Measurements from ENCODE around the gene SH2D3C.

The SH2D3C gene

DNA sequence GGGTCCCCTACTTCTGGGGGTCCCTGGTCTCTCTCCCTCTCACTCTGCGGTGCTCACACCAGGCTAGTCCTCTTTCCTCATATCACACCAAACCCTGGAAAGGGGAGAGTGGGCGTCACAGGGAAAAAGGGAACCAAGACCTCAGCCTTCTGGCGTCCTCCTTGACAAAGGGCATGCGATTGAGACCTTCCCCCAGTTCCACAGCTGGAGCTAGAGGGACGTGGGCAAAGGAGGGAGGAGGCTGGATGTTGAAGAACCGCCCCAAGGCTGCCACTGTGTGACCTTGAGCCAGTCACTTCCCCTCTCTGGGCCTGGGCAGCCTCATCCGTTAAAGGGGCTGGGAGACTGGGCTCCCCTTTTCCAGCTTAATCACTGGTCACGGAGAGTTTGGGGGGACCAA lies 24.8 kb downstream of the SH2D3C start:
- no peaks in the 10 kb centered on the region for H3K9me3 ChIP-seq (ENCODE audit: control insufficient read depth, insufficient read depth, low read length)
- H3K9me2 ChIP-seq (replicated peaks; ENCODE audit: control insufficient read depth, low read length), result no peaks in the 10 kb centered on the region
- H4K20me1 ChIP-seq (ENCODE audit: control insufficient read depth, insufficient read depth, low read depth, low read length), result no peaks in the 10 kb centered on the region
- no peak overlapping the region for H3K4me3 ChIP-seq (ENCODE audit: low read length)
- H3K27me3 ChIP-seq (ENCODE audit: control insufficient read depth, low read length), result no peaks in the 10 kb centered on the region
- no peaks in the 10 kb centered on the region for H3F3A ChIP-seq (ENCODE audit: control insufficient read depth, insufficient read depth)
- peaks cover 24% of the 10 kb centered on the region for H3K36me3 ChIP-seq (ENCODE audit: control insufficient read depth, low read length)
- no peaks in the 10 kb centered on the region for H3K4me1 ChIP-seq (ENCODE audit: control insufficient read depth, low read length)
- H3K79me2 ChIP-seq (ENCODE audit: control insufficient read depth, low read length), result no peaks in the 10 kb centered on the region
- TF ChIP-seq, protein P1, sequence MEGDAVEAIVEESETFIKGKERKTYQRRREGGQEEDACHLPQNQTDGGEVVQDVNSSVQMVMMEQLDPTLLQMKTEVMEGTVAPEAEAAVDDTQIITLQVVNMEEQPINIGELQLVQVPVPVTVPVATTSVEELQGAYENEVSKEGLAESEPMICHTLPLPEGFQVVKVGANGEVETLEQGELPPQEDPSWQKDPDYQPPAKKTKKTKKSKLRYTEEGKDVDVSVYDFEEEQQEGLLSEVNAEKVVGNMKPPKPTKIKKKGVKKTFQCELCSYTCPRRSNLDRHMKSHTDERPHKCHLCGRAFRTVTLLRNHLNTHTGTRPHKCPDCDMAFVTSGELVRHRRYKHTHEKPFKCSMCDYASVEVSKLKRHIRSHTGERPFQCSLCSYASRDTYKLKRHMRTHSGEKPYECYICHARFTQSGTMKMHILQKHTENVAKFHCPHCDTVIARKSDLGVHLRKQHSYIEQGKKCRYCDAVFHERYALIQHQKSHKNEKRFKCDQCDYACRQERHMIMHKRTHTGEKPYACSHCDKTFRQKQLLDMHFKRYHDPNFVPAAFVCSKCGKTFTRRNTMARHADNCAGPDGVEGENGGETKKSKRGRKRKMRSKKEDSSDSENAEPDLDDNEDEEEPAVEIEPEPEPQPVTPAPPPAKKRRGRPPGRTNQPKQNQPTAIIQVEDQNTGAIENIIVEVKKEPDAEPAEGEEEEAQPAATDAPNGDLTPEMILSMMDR (IDR thresholded peaks at IDR 0.05; ENCODE audit: low read depth, low read length, poor library complexity, severe bottlenecking), result no peak
- no peak for TF ChIP-seq EZH2phosphoT487 (IDR thresholded peaks at IDR 0.05; ENCODE audit: borderline replicate concordance, low read length)
- no peak overlapping the region for H3K4me2 ChIP-seq (ENCODE audit: low read length)
- no peak overlapping the region for H3K27ac ChIP-seq (ENCODE audit: low read depth, low read length)

DNA sequence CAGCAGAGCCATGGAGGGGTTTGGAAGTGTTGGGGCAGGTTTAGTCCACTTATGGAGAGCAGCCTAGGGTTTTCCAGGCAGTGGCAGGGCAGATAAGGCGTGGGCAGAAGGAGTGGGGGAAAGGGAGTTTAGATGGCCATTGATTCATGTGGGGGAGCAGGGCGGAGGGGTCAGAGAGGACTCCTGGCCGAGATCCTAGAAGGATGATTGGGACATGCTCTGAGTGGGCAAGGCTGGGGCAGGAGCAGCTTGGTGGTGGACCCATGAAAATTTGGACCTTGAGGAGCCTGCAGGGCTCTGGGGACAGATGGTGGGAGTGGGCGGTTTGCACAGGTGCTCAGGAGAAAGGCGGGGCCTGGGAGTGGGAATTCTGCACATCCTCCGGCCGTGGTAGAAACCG lies 25.3 kb downstream of the SH2D3C start:
- Histone ChIP-seq H3F3A (ENCODE audit: control insufficient read depth, insufficient read depth) (no peaks in the 10 kb centered on the region), H4K20me1 (ENCODE audit: control insufficient read depth, insufficient read depth, low read depth, low read length) (no peaks in the 10 kb centered on the region), H3K79me2 (ENCODE audit: control insufficient read depth, low read length) (no peaks in the 10 kb centered on the region), H3K27ac (ENCODE audit: low read depth, low read length) (no peak overlapping the region), H3K9me2 (replicated peaks; ENCODE audit: control insufficient read depth, low read length) (no peaks in the 10 kb centered on the region), H3K36me3 (ENCODE audit: control insufficient read depth, low read length) (peaks cover 29% of the 10 kb centered on the region), H3K4me1 (ENCODE audit: control insufficient read depth, low read length) (no peaks in the 10 kb centered on the region), H3K9me3 (ENCODE audit: control insufficient read depth, insufficient read depth, low read length) (no peaks in the 10 kb centered on the region), H3K27me3 (ENCODE audit: control insufficient read depth, low read length) (no peaks in the 10 kb centered on the region), H3K4me3 (ENCODE audit: low read length) (no peak overlapping the region), H3K4me2 (ENCODE audit: low read length) (no peak overlapping the region)
- TF ChIP-seq, protein P1 (IDR thresholded peaks at IDR 0.05; ENCODE audit: low read depth, low read length, poor library complexity, severe bottlenecking), result no peak
- no peak for TF ChIP-seq EZH2phosphoT487 (IDR thresholded peaks at IDR 0.05; ENCODE audit: borderline replicate concordance, low read length)

DNA sequence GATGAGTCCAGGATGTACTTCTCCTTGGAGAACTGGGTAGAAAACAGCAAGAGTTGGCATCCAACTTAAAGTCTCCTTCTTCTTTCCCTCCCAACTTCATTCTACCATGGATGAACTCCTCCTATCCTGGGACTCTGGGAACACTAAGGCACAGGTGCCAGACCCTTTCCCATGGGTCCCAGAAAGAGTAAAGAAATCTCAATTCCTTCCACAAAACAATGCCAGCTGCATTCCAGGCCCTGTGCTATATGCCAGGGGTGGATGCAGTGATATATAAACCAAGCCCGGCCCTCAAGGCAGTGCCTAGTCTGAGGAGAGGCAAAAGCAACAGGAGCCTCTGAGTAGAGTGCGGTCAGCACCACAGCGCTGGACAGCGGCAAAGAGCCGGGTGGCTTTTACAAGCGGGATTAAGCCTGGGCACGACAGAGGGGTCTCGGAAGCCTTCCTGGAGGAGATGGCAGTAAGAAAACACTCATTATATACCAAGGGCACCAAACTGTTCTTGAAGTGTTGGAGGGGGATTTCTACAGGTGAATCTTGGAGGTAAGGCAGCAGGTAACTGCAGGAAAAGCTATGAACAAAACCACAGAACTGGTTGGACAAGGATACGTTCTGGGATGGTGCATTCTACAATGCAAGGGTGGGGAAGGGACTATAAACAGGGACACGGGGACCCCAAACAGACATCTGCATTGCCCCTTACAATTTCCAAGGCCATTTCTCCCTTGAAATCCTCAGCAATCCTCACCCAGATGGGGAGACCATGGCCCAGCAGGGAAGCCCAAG lies 27.0 kb downstream of the SH2D3C start:
- Histone ChIP-seq H3K4me3 (ENCODE audit: low read length) (no peak overlapping the region), H3K4me2 (ENCODE audit: low read length) (no peak overlapping the region), H3K9me3 (ENCODE audit: control insufficient read depth, insufficient read depth, low read length) (no peaks in the 10 kb centered on the region), H3K27ac (ENCODE audit: low read depth, low read length) (no peak overlapping the region), H3K9me2 (replicated peaks; ENCODE audit: control insufficient read depth, low read length) (no peaks in the 10 kb centered on the region), H3K79me2 (ENCODE audit: control insufficient read depth, low read length) (no peaks in the 10 kb centered on the region), H4K20me1 (ENCODE audit: control insufficient read depth, insufficient read depth, low read depth, low read length) (no peaks in the 10 kb centered on the region), H3K4me1 (ENCODE audit: control insufficient read depth, low read length) (no peaks in the 10 kb centered on the region), H3K36me3 (ENCODE audit: control insufficient read depth, low read length) (peaks cover 36% of the 10 kb centered on the region), H3K27me3 (ENCODE audit: control insufficient read depth, low read length) (no peaks in the 10 kb centered on the region), H3F3A (ENCODE audit: control insufficient read depth, insufficient read depth) (no peaks in the 10 kb centered on the region)
- TF ChIP-seq, protein P1 (IDR thresholded peaks at IDR 0.05; ENCODE audit: low read depth, low read length, poor library complexity, severe bottlenecking), result no peak
- no peak for TF ChIP-seq EZH2phosphoT487 (IDR thresholded peaks at IDR 0.05; ENCODE audit: borderline replicate concordance, low read length)

Measured in DOHH2 (cell line).